Measurements from ENCODE around the gene FRG1.
"Not testable (repeated sequence)": the region's sequence is repeated elsewhere in the genome, so short reads cannot be mapped to it uniquely, and the experiment has no call there.

Gene FRG1

DNA sequence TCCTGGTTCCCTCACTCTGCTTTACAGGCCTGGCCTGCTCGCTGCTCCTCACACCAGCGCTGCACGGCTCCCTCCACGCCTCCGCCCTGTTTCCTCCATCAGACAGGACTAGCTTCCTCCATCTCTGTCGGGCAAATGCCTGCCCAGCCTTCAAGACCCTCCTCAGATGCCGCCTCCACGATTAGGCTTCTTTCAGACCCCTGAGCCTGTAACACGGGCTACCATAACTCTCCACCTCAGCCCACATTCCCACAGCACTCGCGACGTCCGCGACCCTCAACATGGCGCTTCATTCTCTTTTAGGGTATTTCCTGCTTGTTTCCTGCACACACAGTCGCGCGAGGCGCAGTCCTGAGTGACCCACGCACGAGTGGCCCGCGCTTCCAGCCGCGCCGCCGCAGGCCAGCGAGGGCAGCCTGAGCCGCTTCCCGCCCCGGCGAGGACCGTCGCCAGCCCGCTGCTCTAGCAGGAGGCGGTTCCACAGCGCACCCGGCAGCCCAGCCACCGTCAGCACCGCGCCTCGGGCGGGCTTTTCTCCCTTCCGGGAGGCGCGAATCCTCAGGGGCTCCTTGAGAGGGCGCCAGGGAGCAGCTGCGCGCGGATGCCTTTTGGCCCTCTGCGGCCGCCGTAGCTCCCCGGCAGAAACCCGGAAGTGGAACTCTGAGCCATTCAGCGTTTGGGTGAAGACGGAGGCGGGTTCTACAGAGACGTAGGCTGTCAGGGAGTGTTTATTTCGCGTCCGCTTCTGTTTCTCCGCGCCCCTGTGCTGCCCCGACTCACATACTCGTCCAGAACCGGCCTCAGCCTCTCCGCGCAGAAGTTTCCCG, at the start of gene FRG1:
Gene FRG1 (plus strand): TSS at position 695 of the 827 bp plus-strand sequence. CDS start 138 bp downstream, outside the sequence.
- no peak for DNase-seq

DNA sequence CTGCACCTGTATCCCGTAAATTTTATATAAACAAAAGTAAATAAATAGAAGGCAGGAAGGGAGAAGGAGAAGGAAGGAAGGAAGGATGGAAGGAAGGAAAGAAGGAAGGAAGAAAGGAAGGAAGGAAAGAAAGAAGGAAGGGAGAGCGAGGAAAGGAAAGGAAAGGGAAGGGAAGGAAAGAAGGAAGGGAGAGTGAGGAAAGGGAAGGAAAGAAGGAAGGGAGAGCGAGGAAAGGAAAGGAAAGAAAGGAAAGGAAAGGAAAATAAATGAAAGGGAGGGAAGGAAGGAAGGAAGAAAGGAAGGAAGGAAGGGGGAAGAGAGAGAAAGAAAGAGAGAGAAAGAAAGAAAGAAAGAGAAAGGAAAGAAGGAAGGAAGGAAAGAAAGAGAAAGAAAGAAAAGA, 43.0 kb upstream of the FRG1 start:
- no peak for DNase-seq

DNA sequence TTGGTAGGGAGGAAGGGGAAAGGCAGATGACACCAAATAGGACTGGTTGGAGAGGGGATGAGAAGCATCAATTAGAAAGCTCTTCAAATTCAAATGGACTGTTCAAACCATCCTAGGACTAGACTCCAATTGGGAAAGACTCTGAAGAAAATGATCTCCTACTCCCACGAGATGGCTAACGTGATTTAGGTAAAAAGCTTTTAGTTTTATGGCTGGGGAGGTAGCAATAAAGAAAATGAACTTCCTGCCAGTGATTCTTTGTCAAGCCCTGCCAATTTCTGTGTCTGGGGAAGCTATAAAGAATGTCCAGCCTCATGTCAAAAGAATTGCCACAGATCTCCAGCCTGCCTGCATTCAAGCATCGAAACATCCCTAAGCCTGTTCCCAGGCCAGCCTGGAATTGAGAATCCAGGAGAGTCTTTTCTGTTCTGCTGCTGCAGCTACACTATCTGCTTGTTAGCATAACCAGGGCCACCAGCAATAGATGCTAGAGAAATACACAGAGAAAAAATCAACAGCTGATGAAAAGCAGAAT, 41.1 kb upstream of the FRG1 start:
- DNase-seq: not testable (repeated sequence)

DNA sequence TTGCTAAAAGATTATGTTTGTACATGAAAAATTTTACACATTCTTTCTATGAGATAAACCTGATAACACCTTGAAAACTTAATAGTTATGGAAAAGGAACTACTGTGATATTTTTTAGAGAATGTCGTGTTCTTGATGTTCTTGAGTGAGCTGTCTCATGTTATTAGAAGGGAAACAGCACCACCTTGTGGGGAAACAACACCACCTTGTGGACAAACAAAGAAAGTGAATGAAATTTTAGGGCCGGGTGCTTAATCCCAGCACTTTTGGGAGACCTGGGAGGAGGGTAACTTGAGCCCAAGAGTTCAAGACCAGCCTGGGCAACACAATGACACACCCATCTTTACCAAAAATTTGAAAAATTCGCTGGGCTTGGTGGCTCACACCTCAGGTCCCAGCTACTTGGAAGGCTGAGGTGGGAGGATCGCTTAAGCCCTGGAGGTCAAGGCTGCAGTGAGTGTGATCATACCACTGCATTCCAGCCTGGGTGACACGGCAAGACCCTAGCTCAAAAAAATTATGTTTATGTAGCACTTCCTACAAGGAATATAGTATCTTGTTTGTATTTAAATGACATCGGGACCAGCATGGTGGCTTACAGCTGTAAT, 36.1 kb upstream of the FRG1 start:
- DNase-seq: not testable (repeated sequence)

DNA sequence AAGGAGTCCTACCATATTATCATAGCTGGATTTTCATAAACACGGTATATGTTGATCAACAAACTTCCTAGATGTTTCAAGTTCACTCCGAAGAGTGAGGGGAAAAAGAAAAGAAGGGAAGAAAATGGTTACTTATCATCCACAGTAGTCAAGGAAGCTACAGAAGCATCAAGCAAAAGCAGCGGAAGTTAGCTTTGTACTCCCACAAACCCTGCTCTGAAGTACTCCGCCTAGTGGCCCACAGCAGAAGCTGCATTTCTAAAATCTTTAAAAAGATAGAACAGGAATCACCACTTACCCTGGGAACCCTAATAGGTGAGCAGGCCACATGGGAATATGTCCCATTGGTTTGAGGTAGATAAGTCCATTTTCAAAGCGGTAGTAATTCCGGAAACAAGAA, 28.5 kb upstream of the FRG1 start:
- no peak for DNase-seq

DNA sequence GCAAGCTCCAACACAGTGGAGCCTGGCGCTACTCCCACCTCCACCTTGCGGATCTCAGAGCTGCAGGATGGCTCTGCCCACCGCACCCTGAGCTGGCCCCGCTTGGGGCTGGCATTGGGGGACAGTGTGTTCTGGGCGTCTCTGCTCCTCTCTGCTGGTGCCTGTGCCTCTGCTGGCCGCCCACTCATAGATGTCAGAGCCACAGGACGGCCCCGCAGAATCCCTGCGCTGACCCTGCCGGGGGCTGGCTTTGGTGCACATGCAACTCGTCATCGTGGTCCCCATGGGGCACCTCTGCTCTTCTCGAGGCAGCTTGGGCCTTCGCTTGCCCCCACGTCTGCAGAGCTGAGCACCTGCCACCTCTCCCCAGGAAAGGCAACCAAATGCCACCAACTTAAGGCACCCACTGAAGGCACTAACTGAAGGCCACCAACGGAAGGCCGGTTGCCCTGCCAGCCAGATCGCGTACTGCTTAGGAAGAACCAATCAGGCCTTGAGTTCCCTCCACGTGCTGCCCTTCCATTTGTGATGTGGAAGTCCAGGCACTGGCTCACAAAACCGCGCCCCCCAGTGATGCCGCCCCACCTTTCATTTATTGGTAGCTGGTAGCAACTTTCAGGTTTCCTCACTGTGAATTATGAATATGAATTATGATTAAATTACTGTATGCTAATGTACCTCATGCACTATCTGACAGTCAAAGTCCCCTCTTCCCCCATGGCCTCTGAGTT, 23.3 kb upstream of the FRG1 start:
- DNase-seq: no peak

DNA sequence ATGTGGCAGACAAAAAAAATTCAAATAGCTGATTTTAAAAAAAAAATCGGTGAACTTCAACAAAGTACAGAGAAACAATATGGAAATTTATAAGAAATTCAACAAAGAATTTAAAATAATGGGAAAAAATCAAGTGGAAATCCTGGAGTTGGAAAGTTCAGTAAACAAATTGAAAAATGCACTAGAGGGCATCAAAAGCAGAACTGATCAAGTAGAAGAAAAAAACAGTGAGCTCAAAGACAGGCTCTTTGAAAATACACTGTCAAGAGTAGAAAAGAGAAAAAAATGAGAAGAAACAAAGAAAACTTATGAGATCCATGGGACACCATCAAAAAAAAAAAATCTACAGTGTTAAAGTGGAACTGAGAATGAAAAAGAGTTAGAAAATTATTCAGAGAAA, 19.6 kb upstream of the FRG1 start:
- DNase-seq: no peak

DNA sequence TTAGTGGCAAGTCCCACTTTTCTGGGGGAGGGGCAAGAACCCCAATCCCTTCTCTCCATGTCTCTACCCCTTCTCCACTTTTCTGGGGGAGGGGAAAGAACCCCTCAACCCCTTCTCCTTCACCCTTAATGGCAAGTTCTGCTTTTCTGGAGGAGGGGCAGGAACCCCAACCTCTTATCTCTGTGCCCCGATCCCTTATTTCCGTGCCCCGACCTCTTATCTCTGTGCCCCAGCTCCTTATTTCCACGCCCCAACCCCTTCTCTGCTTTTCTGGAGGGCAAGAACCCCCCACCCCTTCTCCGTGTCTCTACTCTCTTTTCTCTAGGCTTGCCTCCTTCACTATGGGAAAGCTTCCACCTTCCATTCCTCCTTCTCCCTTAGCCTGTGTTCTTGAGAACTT, 13.9 kb upstream of the FRG1 start:
- DNase-seq: not testable (repeated sequence)

DNA sequence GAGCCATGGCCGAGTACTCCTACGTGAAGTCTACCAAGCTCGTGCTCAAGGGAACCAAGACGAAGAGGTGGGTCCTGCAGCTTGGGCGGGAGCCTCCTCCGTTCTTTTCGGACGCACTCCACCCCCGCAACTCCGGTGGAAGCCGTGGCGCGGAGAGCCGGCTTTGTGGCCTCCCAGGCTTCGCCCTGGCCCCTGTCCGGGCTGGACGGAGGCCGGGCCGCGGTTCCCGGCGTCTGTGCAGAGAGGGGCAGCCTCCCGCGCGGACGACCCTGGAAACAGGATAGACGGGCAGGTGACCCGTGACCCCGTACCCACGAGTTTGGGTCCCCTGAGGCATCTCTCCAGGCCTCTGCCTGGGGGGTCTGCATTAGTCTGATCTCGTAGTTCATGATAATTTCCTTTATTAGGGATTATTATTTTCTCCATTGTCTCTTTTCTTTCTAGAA, 356 bp downstream of the FRG1 start:
- no peak for DNase-seq

DNA sequence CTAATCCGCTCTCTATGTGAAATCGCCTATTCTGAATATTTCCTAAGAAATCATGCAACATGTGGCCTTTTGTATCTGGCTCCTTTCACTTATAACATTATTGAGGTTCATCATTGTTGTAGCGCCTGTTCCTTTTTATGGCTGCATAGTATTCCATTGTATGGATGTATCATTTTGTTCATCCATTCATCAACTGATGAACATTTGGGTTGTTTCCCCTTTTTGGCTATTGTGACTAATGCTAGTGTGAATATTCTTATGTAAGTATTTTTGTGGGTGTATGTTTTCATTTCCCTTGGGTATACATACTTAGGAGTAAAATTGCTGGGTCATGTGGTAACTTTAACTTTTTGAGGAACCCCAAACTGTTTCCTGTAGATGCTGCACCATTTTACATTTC, 1.7 kb downstream of the FRG1 start:
- not testable (repeated sequence) for DNase-seq

DNA sequence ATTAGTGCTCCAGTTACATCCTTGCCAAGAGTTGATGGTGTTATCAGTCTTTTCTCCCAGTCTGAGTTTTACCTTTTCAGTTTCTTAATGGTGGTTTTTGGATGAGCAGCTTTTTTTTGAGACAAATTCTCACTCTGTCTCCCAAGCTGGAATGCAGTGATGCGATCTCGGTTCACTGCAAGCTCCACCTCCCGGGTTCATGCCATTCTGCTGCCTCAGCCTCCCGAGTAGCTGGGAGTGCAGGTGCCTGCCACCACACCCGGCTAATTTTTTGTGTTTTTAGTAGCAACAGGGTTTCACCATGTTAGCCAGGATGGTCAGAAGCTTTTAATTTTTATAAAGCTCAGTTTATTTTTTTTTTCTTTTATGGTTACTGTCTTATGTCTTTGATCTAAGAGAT, 3.4 kb downstream of the FRG1 start:
- DNase-seq: not testable (repeated sequence)

DNA sequence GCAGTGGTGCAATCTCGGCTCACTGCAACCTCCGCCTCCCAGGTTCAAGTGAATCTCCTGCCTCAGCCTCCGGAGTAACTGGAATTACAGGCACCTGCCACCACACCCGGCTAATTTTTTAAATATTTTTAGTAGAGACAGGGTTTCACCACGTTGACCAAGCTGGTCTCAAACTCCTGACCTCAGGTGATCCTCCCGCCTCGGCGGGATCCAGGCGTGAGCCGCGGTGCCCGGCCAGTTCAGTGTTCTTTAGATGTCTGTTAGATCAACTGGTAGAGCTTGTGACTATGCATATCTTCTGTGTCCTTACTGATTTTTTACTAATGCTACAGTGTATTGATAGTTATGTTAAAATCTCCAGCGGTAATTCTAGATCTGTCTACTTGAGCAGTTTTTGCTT, 6.2 kb downstream of the FRG1 start:
- not testable (repeated sequence) for DNase-seq

DNA sequence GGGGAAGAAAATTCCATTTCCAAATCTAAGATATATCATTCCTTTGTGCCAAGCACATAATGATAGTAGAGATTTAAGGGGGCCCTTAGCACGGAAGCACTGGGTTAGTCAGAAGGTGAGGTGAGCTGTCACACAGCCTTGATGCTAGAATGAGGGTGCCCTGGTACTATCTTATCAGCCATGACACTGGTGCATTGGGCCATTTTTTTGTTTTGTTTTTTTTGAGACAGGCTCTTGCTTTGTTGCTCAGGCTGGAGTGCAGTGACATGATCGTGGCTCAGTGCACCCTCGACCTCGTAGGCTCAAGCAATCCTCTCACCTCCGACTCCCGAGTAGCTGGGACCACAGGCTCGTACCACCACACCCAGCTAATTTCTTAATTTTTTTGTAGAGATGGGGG, 7.8 kb downstream of the FRG1 start:
- not testable (repeated sequence) for DNase-seq

DNA sequence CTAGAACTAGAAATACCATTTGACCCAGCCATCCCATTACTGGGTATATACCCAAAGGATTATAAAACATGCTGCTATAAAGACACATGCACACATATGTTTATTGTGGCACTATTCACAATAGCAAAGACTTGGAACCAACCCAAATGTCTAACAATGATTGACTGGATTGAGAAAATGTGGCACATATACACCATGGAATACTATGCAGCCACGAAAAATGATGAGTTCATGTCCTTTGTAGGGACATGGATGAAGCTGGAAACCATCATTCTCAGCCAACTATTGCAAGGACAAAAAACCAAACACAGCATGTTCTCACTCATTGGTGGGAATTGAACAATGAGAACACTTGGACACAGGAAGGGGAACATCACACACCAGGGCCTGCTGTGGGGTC, 28.6 kb downstream of the FRG1 start:
- not testable (repeated sequence) for DNase-seq

DNA sequence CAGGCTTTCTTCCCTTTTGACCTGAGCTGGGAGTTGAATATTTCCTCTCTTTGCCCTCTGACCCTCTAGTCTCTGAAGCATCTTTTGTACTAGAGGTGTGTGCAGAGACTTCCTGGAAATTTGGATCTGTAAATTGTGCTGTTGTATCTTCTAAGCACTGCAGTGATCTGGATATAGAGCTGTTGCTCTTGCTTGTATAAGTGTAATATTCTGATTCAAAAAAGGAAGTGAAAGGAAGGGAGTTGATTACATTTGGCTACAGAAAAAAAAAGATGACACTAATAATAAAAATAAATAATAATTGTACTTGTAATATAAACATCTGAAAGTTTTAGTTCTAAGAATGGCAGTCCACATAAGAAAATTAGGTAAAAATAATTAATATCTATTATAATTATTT, 33.0 kb downstream of the FRG1 start:
- no peak for DNase-seq

DNA sequence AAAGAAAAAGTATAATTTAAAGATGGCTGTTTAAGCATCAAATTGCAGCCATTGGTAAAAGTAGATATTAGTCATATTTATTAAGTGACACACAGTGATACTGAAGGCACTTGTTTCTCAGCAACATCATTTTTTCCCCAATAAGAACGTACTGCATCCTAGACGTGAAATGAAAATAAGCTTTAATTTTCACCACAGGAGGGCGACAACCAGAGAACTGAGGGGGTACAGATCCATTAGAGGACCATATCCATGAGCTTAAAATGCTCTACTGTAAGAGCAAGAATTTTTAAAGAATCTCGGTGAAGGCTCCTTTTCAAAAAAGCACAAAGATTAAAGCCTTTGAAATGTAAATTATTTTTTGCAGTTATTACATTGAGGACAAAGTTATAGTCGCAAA, 33.4 kb downstream of the FRG1 start:
- no peak for DNase-seq

DNA sequence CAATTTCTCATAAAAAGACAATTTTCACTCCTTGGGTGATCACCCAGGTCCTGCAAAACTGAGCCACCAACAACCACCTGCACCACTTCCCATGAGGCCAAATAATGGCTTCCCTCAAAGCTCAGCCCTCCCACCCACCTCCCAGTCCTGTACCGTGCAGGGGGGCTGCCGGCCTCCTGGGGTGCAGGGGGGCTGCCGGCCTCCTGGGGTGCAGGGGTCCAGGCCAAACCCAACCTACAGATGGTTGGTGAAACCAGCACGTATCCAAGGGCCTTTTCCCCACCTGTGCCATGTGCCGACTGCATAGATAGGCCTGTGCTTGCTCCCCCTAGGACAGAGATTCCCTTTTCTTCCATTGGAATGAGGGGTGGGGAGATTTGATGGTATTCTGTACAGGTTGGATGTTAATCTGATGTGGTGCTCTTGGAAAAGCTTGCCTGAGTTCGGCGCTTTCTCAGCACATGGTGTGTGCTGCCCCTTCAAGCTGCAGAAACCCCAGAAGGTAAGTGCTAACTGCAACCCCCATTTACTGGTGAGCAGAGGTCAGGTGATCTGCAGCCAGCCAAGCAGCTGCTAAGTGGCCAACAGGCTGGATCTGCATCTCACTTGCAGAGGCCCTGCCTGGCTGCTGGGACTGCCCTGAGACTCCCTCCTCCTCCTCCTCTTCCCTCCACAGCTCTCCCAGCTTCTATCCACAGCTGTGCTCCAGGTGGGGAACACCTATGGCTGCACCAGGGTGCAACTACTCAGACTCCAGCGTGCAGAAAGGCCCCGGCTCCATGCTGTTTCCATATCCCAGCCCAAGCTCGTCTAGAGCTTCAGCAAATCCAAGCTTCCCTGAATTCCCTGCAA, 38.8 kb downstream of the FRG1 start:
- no peak for DNase-seq

DNA sequence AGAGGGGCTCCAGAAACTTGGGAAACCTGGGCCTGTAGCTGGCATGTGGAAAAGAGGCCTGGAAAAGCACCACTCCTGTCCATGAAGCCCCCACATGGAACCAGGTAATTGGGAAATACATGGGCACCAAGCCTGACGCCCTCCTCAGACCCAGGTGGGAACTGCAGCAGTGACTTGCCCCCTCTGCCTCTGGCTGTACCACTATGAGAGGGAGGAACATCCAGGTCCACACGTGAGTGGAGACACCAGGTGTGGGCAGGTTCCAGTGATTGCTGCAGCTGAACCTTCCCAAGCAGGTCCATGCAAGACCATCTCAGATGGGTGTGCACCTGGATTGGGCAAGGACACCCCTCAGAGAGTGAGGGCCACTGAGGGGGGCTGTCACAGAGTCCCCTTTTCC, 39.6 kb downstream of the FRG1 start:
- DNase-seq: not testable (repeated sequence)

DNA sequence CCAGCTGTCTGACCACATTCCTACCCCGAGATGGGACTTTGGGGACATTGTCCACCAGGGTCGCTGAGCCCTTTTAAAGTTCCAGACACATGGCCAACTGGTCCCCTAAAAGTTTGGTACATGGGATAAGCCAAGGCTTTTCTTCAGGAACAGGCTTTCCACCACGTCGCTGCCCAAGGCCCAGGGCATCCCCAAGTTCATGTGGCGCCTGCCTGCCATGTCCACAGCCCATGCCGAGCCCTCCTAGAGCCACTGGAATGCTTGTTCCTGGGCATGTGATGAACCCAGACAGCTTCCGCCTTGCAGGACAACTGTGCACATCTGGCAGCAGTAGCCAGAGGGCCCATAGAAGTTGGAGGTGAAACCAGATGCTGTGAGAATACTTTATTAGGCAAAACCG, 41.3 kb downstream of the FRG1 start:
- DNase-seq: no peak

DNA sequence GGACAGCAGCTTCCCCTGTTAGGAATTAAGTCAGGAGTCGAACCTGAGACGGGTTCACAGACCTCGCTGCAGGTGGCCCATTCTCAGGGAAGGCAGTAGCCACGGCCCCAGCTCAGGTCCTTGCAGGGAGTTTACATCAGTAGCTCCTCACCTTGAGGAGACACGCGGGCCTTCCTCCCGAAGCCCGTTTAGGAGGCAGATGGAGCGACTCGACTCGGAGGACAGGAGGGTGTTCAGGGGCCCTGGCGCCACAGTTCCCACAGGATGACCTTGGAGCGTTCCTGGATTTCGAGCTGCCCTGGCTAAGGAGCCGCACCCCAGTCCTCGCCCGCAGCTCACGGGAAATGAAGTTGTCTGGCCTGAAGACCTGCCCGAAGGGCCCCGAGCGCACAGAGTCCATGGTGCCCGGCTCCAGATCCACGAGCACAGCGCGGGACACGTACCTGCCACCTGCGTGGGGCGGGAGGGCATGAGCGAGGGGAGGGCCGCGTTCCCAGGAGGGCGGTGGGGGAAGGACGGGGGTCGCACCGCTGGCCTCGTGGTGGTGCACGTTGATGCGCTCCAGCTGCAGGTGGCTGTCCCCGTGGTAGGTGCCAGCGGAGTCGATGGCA, 43.3 kb downstream of the FRG1 start:
- DNase-seq: not testable (repeated sequence)

DNA sequence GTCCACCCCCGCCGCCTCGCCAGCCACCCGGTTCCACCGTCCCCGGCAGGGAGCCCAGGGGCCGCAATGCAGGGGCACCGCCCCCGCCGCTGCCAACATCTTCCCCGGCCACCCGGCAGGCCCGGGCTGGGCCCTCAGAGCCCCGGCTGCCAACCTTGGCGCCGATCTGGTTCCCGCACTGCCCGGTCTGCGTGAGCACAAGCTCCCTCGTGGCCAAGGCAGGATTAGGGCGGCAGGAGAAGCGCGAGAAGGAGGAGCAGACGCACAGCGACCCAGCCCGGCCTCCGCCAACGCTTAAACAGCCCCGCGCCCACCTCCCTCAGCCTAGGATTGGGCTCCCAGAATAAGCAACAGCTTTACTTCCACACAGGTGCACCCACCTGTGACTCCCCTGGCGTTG, 44.0 kb downstream of the FRG1 start:
- DNase-seq: not testable (repeated sequence)

DNA sequence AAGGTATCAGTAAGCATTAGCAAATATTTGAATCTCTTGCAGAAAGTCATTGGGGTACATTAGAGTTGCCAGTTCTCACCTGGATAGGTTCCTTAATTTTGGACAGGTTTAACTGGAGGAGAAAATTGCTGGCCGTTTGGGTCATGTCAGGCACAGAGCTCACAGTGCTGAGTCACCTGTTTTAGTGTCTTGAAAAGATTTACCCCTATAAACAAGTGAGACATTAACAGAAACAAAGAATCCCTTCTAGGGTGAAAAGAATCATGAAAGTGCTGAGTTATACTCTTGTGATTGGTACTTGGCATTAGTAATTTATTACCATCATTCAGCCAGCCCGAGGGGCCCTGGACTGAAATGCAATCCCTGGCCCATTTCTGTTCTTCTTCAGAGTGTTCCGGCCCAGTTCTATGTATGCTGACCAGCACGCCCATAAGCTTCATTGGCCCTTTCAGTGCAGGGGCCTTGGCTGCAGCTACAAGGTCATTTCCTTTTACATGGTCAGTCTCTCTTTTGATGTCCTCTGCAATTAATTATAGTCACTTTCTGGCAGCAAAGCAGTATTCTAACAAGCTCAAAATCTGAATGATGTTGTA, 45.1 kb downstream of the FRG1 start:
- not testable (repeated sequence) for DNase-seq

Measured in NCI-H2081 (cell line).